Effector memory CD4-positive, alpha-beta T cell (primary cell): Measurements from ENCODE around the gene HLA-DMB.

Experiments used
- DNase-seq, 3 donors: peaks; one replicate each; pipeline ENCODE4 v3.0.0-alpha.2; 2020
- H3K27ac ChIP-seq: 2 replicates; pipeline ENCODE4 v1.7.0; 2013; ENCODE audit warnings: mild to moderate bottlenecking, low read length, moderate library complexity; ENCODE audit not compliant: insufficient read depth, poor library complexity, severe bottlenecking
- H3K27me3 ChIP-seq: replicated peaks from 2 replicates; pipeline ENCODE4 v1.7.0; 2013; ENCODE audit warnings: mild to moderate bottlenecking, low read length; ENCODE audit not compliant: insufficient read depth, control insufficient read depth, poor library complexity, severe bottlenecking
- H3K36me3 ChIP-seq: 2 replicates; pipeline ENCODE4 v1.7.0; 2013; ENCODE audit warnings: mild to moderate bottlenecking, low read length, moderate library complexity; ENCODE audit not compliant: control insufficient read depth, insufficient read depth
- H3K4me1 ChIP-seq: 2 replicates; pipeline ENCODE4 v1.7.0; 2013; ENCODE audit warnings: low read length, mild to moderate bottlenecking; ENCODE audit not compliant: control insufficient read depth, insufficient read depth, poor library complexity, severe bottlenecking
- H3K4me3 ChIP-seq: 2 replicates; pipeline ENCODE4 v1.7.0; 2013; ENCODE audit warnings: low read length, low read depth, mild to moderate bottlenecking; ENCODE audit not compliant: insufficient read depth, poor library complexity, severe bottlenecking
- H3K9me3 ChIP-seq: 2 replicates; pipeline ENCODE4 v1.7.0; 2013; ENCODE audit warnings: mild to moderate bottlenecking, low read length, moderate library complexity; ENCODE audit not compliant: control insufficient read depth

Gene HLA-DMB

GRCh38 chr6:32887616-32888015, 53.2 kb downstream of the HLA-DMB start:
- H3K4me1 ChIP-seq = no peaks in the 10 kb centered on the region
- no peak overlapping the region for H3K4me3 ChIP-seq
- H3K36me3 ChIP-seq = no peaks in the 10 kb centered on the region
- no peaks in the 10 kb centered on the region for H3K27me3 ChIP-seq
- DNase-seq = no peak
- no peaks in the 10 kb centered on the region for H3K9me3 ChIP-seq
- H3K27ac ChIP-seq = no peak overlapping the region

- Histone ChIP-seq H3K9me3 (no peaks in the 10 kb centered on the region), H3K27ac (no peak overlapping the region), H3K27me3 (no peaks in the 10 kb centered on the region), H3K36me3 (no peaks in the 10 kb centered on the region), H3K4me1 (no peaks in the 10 kb centered on the region), H3K4me3 (no peak overlapping the region)
- no peak for DNase-seq
Measured at GRCh38 chr6:32886681-32887383, 54.0 kb downstream of the HLA-DMB start.

GRCh38 chr6:32885698-32886286, 55.0 kb downstream of the HLA-DMB start:
- DNase-seq = no peak
- Histone ChIP-seq H3K27me3 (no peaks in the 10 kb centered on the region), H3K27ac (no peak overlapping the region)

More at GRCh38 chr6:32885698-32886286, 55.0 kb downstream of the HLA-DMB start:
- H3K4me1 ChIP-seq = no peaks in the 10 kb centered on the region
- no peaks in the 10 kb centered on the region for H3K36me3 ChIP-seq
- H3K9me3 ChIP-seq = no peaks in the 10 kb centered on the region
- no peak overlapping the region for H3K4me3 ChIP-seq
